ENCODE data around the gene NFATC4. TPM values are rescaled to one million over a fixed set of nuclear protein-coding genes. Genes with fewer than 3 reads are reported as not detected.

The NFATC4 gene
- total and polyA plus RNA-seq, 2 donors (not counting 1 experiment from before 2014, with no cell fraction given): 3.1 to 7.6 TPM

GRCh38 chr14:24397639-24398292 is 29.8 kb downstream of the NFATC4 start:
- H3K36me3 ChIP-seq (replicated peaks in 1 of 2; ENCODE audit: control extremely low read depth in 1 of 2, control insufficient read depth in 1 of 2, extremely low read depth in 1 of 2, insufficient read depth in 2 of 2, low read length in 1 of 2): no peaks in the 10 kb centered on the region
- H3K79me2 ChIP-seq (ENCODE audit: control insufficient read depth, insufficient read depth, low read length): no peaks in the 10 kb centered on the region
- no peak overlapping the region for H3K9ac ChIP-seq (ENCODE audit: low read length)
- H4K20me1 ChIP-seq (ENCODE audit: control insufficient read depth, insufficient read depth, low read length, poor library complexity, severe bottlenecking): no peaks in the 10 kb centered on the region
- no peak overlapping the region for H3K27ac ChIP-seq (ENCODE audit: low read length in 2 of 2)
- ChIA-PET POLR2A (no interaction called here), CTCF (interaction anchor here (0.9 to 2.0 kb wide), 4 partner anchors 15 to 64 kb away, joined by 4 to 6 read pairs (median 6); no protein-coding TSS in a partner anchor)
- H3K27me3 Mint-ChIP-seq: peaks cover 15% of the 10 kb centered on the region
- ATAC-seq (ENCODE audit: low read depth): no peak
- intact Hi-C loops (cut with micrococcal nuclease): loop anchor here (2.0 kb wide), 1 partner anchor 57 kb away; no protein-coding TSS in a partner anchor
- H3K9me3 Mint-ChIP-seq (ENCODE audit: insufficient read depth): no peaks in the 10 kb centered on the region
- peak overlapping the region; percentile 14 for H3K4me3 Mint-ChIP-seq
- peaks cover 0 to 20% (median under 1%) of the 10 kb centered on the region in 4 experiments for H3K27me3 ChIP-seq (replicated peaks in 1 of 4; ENCODE audit: control extremely low read depth in 1 of 4, control insufficient read depth in 3 of 4, insufficient read depth in 4 of 4, low read length in 3 of 4)
- no peak overlapping the region for H2AFZ ChIP-seq (ENCODE audit: insufficient read depth, low read depth, low read length, poor library complexity, severe bottlenecking)
- no peak overlapping the region for H3K4me2 ChIP-seq (replicated peaks; ENCODE audit: low read depth, low read length, poor library complexity, severe bottlenecking)
- no peak overlapping the region for H3K27ac Mint-ChIP-seq
- H3K4me1 ChIP-seq (ENCODE audit: control insufficient read depth in 2 of 2, insufficient read depth in 2 of 2, low read length in 2 of 2): peaks cover 9 to 12% of the 10 kb centered on the region in 2 donors
- no peak for DNase-seq
- peaks cover 11% of the 10 kb centered on the region for H3K4me1 Mint-ChIP-seq
- 84% methylated on average over 6 of the region's 6 CpGs for WGBS (ENCODE audit: insufficient coverage)
- H3K9me3 ChIP-seq (ENCODE audit: control extremely low read depth in 1 of 3, control insufficient read depth in 2 of 3, insufficient read depth in 1 of 3, low read length in 2 of 3): no peaks in the 10 kb centered on the region
- H3K4me3 ChIP-seq (ENCODE audit: control extremely low read depth in 1 of 5, extremely low read depth in 1 of 5, insufficient read depth in 1 of 5, low read depth in 2 of 5, low read length in 4 of 5): no peak overlapping the region
- TF ChIP-seq EZH2 (IDR thresholded peaks at IDR 0.05; ENCODE audit: borderline replicate concordance, insufficient read depth, low read depth, low read length, poor library complexity, severe bottlenecking): no peak
- TF ChIP-seq CTCF (IDR thresholded peaks at IDR 0.05): no peak

GRCh38 chr14:24398293-24398652 is 30.3 kb downstream of the NFATC4 start:
- no CpG with 5 or more reads among the region's 7 CpGs for WGBS (ENCODE audit: insufficient coverage)
- POLR2A ChIA-PET: interaction anchor here (0.6 to 1.4 kb wide), 3 partner anchors 11 to 65 kb away, joined by 3 to 6 read pairs (median 6); no protein-coding TSS in a partner anchor
- intact Hi-C loops (cut with micrococcal nuclease): loop anchor here (2.0 kb wide), 1 partner anchor 57 kb away; no protein-coding TSS in a partner anchor
- H3K27me3 ChIP-seq (replicated peaks in 1 of 4; ENCODE audit: control extremely low read depth in 1 of 4, control insufficient read depth in 3 of 4, insufficient read depth in 4 of 4, low read length in 3 of 4): peaks cover 0 to 18% (median 0%) of the 10 kb centered on the region in 4 experiments
- H3K4me3 Mint-ChIP-seq: peak overlapping the region; percentile 14
- H3K4me3 ChIP-seq (ENCODE audit: control extremely low read depth in 1 of 5, extremely low read depth in 1 of 5, insufficient read depth in 1 of 5, low read depth in 2 of 5, low read length in 4 of 5): no peak overlapping the region
- peaks cover 9 to 12% of the 10 kb centered on the region in 2 donors for H3K4me1 ChIP-seq (ENCODE audit: control insufficient read depth in 2 of 2, insufficient read depth in 2 of 2, low read length in 2 of 2)
- no peak for TF ChIP-seq EZH2 (IDR thresholded peaks at IDR 0.05; ENCODE audit: borderline replicate concordance, insufficient read depth, low read depth, low read length, poor library complexity, severe bottlenecking)
- TF ChIP-seq CTCF (IDR thresholded peaks at IDR 0.05): no peak
- DNase-seq (no peak), ATAC-seq (ENCODE audit: low read depth) (no peak)
- CTCF ChIA-PET: interaction anchor here (0.9 to 2.0 kb wide), 4 partner anchors 11 to 64 kb away, joined by 4 to 6 read pairs (median 6); no protein-coding TSS in a partner anchor
- peak overlapping the region; percentile 94 for H3K4me2 ChIP-seq (replicated peaks; ENCODE audit: low read depth, low read length, poor library complexity, severe bottlenecking)
- no peaks in the 10 kb centered on the region for H3K9me3 ChIP-seq (ENCODE audit: control extremely low read depth in 1 of 3, control insufficient read depth in 2 of 3, insufficient read depth in 1 of 3, low read length in 2 of 3)
- H3K9me3 Mint-ChIP-seq (ENCODE audit: insufficient read depth): no peaks in the 10 kb centered on the region
- H3K36me3 ChIP-seq (replicated peaks in 1 of 2; ENCODE audit: control extremely low read depth in 1 of 2, control insufficient read depth in 1 of 2, extremely low read depth in 1 of 2, insufficient read depth in 2 of 2, low read length in 1 of 2): no peaks in the 10 kb centered on the region
- H3K27ac Mint-ChIP-seq: no peak overlapping the region
- H2AFZ ChIP-seq (ENCODE audit: insufficient read depth, low read depth, low read length, poor library complexity, severe bottlenecking): no peak overlapping the region
- H3K79me2 ChIP-seq (ENCODE audit: control insufficient read depth, insufficient read depth, low read length): no peaks in the 10 kb centered on the region
- no peak overlapping the region for H3K9ac ChIP-seq (ENCODE audit: low read length)
- peaks cover 11% of the 10 kb centered on the region for H3K4me1 Mint-ChIP-seq
- peaks cover 19% of the 10 kb centered on the region for H3K27me3 Mint-ChIP-seq
- no peaks in the 10 kb centered on the region for H4K20me1 ChIP-seq (ENCODE audit: control insufficient read depth, insufficient read depth, low read length, poor library complexity, severe bottlenecking)
- H3K27ac ChIP-seq (ENCODE audit: low read length in 2 of 2): no peak overlapping the region

Measured in B cell (primary cell).